Measurements from ENCODE around the gene LGI4.

Gene LGI4

DNA sequence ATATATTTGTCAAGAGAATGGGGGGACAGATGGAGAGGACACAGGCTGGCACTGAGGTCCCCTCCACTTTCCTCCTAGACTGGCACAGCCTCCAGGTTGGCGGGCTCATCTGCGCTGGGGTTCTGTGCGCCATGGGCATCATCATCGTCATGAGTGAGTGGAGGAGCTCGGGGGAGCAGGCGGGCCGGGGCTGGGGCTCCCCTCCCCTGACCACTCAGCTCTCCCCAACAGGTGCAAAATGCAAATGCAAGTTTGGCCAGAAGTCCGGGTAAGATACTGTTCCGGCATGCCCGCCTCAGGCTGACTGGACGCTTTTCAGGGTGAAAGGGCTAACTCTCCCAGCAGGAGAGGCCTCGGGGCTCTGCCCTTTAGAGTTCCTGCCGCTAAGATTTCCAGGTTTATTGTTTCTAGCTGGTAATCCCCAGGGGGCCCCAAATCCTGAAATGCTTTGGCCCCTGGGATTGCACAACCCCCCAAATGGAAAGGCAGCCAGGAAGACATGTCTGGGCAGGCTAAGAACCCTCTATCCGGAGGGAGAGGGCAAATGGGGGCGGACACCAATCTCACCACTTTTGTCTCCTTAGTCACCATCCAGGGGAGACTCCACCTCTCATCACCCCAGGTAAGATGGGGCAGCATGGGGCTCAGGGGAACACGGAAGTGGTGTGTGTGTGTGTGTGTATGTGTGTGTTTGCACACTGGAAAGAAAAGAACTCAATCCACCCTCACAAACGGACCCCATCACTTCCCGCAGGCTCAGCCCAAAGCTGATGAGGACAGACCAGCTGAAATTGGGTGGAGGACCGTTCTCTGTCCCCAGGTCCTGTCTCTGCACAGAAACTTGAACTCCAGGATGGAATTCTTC is 11.9 kb downstream of the LGI4 start:
- no peak for DNase-seq

DNA sequence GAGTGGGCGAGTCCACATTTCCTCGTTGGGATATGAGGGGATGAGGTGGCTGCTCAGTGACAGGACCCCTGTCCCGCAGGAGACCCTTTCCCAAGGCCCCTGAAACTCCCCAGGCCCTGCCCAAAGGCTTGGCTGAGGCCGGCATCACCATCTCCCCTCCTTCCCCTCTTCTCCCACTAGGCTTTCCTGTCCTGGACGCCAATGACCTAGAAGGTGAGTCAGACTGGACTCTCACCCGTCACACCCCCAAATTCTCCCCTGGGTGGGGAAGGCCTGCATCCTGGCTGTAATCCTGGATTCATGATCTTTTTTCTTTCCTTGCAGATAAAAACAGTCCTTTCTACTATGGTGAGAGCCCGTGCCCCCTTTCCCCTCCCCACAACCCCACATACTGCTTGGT is 14.0 kb downstream of the LGI4 start:
- no peak for DNase-seq

DNA sequence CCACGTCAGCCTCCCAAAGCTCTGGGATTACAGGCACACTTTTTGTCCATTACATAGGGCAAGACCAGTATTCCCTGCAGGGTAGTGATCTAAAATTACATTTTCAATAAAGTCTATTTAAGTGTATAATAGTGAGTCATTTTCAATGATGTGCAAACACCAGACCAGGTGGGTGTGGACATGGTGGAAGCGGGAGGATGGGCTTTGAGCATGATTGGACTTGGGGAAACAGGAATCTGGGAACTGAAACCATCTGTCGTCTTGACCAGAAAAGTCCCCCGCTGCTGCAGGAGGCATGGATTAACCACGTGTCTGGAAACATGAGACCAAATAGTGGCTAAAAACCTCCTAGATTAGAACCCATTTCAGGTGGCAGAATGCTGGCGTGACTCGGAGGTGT is 14.4 kb downstream of the LGI4 start:
- DNase-seq: no peak

- no peak for DNase-seq
Measured at GRCh38 chr19:35119578-35120155, 15.2 kb downstream of the LGI4 start.

DNA sequence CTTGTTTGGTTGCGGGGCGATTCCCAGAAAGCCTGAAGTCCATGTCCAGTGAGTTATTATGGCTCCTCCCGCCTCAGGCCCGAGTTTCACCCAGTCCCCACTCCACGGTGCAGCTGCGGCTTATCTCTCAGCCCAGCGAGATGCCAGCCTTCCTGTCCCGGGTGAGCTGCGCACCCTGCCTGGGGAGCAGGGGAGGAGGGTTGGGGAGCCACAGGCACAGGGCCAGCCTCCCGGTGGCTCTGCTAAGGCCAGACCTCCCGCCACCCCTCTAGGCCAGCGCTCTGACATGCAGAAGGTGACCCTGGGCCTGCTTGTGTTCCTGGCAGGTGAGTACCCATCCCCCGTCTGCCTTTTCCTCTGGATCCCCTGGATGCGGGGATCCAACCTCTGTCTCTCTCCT is 15.8 kb downstream of the LGI4 start:
- no peak for DNase-seq

DNA sequence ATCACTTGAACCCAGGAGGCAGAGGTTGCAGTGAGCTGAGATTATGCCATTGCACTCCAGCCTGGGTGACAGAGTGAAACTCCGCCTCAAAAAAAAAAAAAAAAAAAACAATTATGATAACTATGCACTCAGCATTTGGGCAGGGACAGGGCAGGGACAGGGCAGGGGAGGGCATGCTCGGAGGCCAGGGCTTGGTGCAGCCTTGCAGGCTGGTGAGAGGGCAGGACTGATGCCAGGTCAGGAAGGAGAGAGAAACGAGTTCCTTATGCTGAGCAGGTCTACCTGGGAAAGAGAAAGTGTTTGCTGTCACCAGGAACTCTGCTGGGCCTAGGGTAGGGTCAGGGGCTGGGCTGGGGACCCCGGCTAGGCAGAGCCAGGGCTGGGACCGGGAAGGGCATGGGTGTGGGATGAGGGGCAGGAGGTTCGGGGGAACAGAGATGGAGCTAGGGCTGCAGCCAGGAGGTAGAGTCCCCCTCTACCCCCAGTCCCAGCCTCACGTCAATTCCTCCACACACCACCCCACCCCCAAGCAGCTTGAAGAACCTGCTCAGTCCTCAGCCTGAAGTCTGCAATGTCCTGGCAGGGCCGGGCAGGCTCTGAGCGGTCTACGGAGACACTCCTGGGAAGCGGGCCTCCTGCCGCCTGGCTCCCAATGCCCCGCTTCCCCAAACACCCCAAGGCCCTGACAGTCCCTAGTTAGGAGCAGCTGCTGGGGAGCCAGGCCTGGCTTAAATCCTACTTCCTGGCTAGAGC is 16.4 kb downstream of the LGI4 start:
- DNase-seq: no peak

DNA sequence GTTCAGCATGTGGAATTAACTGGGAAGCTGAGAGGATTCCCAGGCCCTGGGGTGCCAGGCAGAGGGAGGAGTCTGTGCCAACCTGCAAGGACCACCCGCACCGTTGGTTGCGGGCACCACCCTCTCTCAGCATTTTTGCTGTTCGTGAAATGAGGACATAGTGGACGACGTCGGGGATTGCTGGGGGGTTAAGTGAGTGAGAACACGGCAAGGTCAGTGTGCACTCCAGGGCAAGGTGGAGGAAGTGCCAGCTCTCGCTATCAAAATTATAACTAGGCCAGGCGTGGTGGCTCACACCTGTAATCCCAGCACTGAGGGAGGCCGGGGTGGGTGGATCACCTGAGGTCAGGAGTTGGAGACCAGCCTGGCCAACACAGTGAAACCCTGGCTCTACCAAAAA is 17.1 kb downstream of the LGI4 start:
- DNase-seq: no peak

GRCh38 chr19:35117116-35117515 is 17.7 kb downstream of the LGI4 start:
- DNase-seq: peak; percentile 65

DNA sequence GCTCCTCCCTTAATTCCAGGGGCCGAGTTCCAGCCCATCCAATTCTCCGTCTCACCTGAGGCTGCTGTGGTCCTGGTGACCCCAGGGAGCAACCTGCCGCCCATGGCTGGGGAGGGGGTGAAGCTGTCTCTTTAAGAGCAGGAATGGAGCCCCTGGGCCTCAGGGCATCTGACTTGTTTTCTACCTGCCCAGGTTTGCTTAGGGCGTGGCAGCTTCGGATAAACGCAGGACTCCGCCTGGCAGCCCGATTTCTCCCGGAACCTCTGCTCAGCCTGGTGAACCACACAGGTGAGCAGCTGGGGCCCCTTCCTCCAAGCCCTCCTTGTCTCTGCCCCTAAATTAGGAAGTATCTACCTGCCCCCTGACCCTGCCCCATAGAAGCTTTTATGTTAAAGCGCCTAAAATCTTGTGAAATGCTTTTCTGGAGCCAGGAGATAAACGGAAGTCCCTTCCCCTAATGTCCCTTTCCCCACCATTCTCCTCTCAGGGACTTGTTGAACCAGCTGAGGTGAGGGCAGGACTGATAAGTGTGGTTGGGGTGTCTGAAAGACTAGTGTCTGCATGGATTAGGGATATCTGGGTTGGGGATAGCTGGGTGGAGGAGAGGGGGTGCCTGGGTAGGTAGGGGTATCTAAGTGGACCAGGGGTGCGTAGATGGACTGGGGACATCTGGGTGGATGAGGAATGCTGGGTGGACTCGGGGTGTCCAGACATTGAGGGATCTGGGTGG is 18.6 kb downstream of the LGI4 start:
- DNase-seq: no peak

DNA sequence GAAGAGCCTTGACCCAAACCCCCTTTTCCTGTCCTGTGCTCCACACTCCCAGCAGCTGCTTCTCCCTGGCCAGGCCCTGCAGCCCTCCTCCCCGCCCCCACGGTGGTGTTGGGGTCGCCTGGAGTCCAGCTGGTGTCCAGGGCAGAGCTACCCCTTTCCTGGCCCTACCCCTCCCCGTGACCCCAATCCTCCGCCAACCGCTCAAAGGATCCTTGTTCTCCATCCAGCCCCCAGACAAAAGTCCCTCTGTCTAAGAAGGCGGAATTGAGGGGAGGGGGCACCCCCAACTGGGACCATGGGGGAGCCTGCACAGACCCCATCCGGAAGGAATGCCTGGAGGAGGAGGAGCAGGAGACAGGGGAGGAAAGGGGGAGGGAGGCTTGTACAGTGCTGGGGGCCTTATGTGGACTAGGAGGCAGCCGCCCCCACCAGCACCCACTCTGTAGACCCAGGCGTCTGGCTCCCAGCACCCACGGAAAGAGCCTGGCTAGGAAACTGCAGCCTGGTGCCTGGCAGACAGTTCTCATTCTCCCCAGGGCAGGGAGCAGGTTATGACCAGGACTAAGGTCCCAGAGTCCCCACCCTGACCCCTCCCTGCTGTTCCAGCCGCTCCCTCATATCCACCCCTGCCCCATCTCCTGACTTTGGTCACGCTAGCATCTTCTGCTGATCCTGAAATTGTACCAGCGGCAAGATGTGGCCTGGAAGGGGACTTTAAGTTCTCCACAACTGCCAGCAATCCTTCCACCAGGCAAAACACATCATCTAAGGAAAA is 19.5 kb downstream of the LGI4 start, which contains the start of gene FXYD3:
Gene FXYD3 (plus strand): TSS at position 647 of the 775 bp plus-strand sequence. CDS start 3,554 bp downstream, outside the sequence.
- peak; percentile 91 for DNase-seq

GRCh38 chr19:35114353-35115176 is 20.3 kb downstream of the LGI4 start:
- peak; percentile 97 for DNase-seq

DNA sequence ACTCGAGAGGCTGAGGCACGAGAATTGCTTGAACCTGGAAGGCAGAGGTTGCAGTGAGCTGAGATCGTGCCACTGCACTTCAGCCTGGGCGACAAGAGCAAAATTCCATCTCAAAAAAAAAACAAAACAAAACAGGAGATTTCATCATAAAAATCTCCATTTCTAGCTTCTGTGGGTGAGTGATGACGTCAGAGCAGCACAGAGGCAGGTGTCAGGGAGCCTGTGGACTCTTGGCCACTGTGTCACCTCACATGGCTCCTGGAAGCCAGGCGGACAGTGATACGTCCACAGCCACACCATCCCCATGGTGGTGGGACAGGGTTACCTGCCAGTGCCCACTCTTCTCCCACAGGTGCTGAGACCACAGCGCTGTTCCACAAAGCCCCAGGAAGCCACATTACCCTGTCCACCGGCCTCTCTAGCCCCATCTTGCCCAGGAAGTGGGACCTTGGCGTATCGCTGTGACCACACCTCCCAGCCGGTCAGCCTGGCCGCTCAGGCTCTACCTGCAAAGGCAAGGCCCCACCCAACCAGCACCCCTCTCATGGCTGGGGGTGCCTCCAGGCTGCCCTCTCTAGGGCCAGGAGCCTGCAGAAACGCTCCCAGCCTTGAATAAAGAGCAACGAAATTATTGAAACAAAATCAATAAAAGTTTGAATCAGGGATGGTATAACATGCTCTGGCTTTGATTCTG is 21.7 kb downstream of the LGI4 start:
- DNase-seq: no peak

DNA sequence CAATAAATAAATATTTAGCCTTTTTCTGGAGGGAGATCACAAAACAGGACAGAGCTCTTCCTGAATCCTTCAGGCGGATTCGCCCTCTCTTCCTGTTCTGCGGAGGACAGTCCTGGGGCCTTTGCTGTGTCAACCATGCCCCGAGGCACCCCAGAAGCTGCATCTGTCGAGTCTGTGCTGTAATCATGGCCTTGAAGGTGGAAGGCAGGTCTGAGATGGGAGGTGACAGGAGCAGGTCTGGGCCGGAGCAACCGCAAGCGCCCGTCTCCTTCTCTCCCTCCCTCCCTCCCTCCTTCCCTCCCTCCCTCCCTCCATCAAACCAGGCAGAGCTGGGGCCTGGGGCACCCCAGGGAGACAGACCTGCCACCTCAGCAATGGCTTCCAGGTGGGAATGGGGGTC is 23.9 kb downstream of the LGI4 start:
- DNase-seq: no peak

- DNase-seq: no peak
Measured at GRCh38 chr19:35109395-35110112, 25.3 kb downstream of the LGI4 start.

GRCh38 chr19:35108730-35109129 is 26.1 kb downstream of the LGI4 start:
- no peak for DNase-seq

DNA sequence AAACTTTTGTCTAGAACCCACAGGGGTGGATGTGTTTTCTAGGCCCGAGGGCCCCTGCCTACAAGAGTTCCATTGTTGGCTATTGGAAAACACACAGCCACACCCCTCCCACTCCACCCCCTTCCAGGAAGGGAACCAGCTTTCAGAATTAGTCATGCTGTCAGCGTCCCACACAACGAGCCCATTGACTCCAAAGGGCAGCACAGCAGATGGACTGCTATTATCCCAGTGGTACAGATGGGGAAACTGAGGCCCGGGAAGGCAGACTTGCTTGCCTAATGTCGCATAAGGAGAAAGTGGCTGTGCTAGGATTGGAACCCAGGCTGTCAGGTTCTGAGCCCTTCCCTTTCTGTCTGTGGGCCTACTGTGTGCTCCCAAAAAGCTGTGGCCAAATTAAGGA is 27.3 kb downstream of the LGI4 start:
- DNase-seq: no peak

DNA sequence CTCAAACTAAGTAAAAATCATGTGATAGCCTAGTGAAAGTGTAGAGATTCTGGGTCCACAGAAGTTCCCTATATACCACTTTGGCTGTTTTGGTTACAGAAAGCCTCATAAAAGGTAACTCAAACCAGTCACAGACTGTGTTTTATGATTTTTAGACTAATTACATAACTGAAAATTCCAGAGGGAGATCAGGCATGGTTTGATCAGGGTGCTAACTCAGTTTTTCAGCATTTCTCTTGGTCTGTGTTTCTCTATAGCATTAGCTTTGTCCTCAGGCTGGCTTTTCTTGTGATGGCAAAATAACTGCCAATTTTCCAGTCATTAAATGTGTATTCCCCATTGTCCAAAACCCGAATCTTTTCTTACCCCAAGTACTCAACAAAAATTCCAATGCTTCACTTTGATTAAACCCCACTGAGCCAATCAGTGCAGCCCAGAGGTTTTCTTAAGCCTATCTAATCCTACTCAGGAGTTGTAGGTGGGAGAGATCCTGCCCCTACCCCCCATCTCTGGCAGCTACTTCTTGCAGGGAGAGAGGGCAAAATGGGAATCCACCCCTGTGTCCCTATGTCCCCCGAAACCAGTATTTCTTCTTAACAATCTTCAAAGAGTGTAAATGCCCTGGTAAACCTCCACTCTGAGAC is 27.8 kb downstream of the LGI4 start:
- DNase-seq: no peak

GRCh38 chr19:35106291-35106583 is 28.6 kb downstream of the LGI4 start:
- no peak for DNase-seq

DNA sequence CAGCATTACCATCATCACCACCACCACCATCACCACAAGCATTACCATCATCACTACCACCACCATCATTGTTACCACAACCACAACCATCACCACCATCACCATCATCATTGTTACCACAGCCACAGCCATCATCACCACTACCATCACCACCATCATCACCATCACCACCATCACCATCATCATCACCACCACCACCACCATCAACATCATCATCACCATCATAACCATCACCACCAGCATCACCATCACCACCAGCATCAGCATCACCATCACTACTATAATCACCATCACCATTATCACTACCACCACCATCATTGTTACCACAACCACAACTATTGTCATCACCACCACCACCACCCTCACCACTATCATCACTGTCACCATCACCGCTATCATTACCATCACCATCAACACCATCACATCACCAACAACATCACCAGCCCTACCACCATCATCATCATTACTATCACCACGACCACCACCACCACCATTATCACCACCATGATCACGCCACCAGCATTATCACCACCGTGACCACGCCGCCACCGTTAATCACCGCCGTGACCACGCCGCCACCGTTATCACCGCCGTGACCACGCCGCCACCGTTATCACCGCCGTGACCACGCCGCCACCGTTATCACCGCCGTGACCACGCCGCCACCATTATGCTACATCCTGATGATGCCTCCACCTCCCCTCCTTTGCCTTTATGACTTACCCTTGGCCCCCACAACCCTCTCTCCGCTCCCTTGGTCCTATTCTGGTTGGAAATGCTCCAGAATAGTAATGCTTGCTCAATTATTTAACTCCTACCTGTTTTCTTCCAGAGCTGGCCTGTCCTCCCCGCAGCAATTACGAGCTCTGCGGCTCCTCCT is 29.2 kb downstream of the LGI4 start:
- no peak for DNase-seq
